Subcutaneous adipose tissue (tissue), 4 donors: ENCODE results near the gene EVI2A. TPM values are rescaled to one million over a fixed set of nuclear protein-coding genes. Genes with fewer than 3 reads are reported as not detected.

ENCODE experiments used
- total RNA-seq, 4 donors: library from RNA; depleted of rRNA; stranded (reverse); fragments of >200 nt; gene quantifications; one replicate each; pipeline ENCODE4 v1.1.0, GENCODE V29; 2016
- TF ChIP-seq, protein P1 (sequence below): fragments of 450-650 bp; IDR thresholded peaks from one replicate; pipeline ENCODE4 v1.5.1; 2016; ENCODE audit warnings: low read depth, mild to moderate bottlenecking, control low read depth, antibody characterized with exemption, moderate library complexity

Gene EVI2A
- total RNA-seq, 4 donors from 2014 or later, result 7.5 to 105 (median 29.4) TPM

DNA sequence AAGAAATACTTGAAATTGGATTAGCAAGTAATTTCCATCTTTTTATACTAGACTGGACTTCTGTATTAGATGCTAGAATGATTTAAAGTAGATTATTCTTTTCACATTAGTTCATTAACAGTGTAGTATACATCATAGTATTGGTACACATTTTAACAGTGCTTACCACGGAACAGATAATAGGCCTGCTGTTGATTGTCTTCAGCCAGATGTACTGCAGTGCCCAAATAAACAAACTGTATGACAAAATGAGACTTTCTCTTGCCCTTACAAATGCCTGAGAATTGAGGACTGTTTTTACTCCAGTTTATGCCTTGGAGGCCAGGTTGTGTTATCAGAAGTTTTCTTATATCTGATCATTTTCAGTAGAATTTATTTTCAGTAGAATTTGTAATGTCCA is 631 bp downstream of the EVI2A start:
- TF ChIP-seq, protein P1, sequence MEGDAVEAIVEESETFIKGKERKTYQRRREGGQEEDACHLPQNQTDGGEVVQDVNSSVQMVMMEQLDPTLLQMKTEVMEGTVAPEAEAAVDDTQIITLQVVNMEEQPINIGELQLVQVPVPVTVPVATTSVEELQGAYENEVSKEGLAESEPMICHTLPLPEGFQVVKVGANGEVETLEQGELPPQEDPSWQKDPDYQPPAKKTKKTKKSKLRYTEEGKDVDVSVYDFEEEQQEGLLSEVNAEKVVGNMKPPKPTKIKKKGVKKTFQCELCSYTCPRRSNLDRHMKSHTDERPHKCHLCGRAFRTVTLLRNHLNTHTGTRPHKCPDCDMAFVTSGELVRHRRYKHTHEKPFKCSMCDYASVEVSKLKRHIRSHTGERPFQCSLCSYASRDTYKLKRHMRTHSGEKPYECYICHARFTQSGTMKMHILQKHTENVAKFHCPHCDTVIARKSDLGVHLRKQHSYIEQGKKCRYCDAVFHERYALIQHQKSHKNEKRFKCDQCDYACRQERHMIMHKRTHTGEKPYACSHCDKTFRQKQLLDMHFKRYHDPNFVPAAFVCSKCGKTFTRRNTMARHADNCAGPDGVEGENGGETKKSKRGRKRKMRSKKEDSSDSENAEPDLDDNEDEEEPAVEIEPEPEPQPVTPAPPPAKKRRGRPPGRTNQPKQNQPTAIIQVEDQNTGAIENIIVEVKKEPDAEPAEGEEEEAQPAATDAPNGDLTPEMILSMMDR, result no peak

GRCh38 chr17:31320241-31320640 is 1.2 kb downstream of the EVI2A start:
- TF ChIP-seq, protein P1, result no peak

- TF ChIP-seq, protein P1, result no peak
These were observed 2.4 kb downstream of the EVI2A start for GRCh38 chr17:31318851-31319661.

- TF ChIP-seq, protein P1, result no peak
These were observed 3.1 kb downstream of the EVI2A start for GRCh38 chr17:31318298-31318801.

DNA sequence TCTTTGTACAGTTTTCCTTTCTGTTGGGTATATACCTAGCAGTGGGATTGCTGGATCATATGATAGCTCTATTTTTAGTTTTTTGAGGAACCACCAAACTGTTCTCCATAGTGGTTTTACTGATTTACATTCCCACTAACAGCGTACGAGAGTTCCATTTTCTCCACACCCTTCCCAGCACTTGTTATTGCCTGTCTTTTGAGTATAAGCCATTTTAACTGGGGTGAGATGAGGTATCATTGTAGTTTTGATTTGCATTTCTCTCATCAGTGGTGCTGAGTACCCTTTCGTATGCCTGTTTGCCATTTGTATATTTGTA is 6.7 kb downstream of the EVI2A start:
- TF ChIP-seq, protein P1, result no peak

- TF ChIP-seq, protein P1, result no peak
These were observed 7.2 kb downstream of the EVI2A start, which contains the start of gene EVI2B for GRCh38 chr17:31313982-31314781. TSS of gene EVI2B (minus strand) at chr17:31314054. CDS start at chr17:31305609, 8,445 bp downstream.

GRCh38 chr17:31311526-31311925 is 9.9 kb downstream of the EVI2A start:
- TF ChIP-seq, protein P1, result no peak
